Osteoblast (primary cell): ENCODE results near the gene CSDE1. TPM values are rescaled to one million over a fixed set of nuclear protein-coding genes. Genes with fewer than 3 reads are reported as not detected.
A peak's percentile ranks its signal among the peaks of the same experiment; 100 is the strongest.

Source experiments
- DNase-seq: peaks from one replicate; pipeline ENCODE4 v3.0.0; 2011; ENCODE audit warnings: low spot score, mixed read lengths; ENCODE audit not compliant: insufficient read length; ENCODE audit errors: missing footprints
- H2AFZ ChIP-seq: 2 replicates; pipeline ENCODE4 v1.6.0; 2011; ENCODE audit warnings: mild to moderate bottlenecking, low read length
- H3K27ac ChIP-seq: 2 replicates; pipeline ENCODE4 v1.5.1; 2011; ENCODE audit warnings: mild to moderate bottlenecking, low read depth, low read length, moderate library complexity
- H3K27me3 ChIP-seq: 2 replicates; pipeline ENCODE4 v1.6.0; 2012; ENCODE audit warnings: mild to moderate bottlenecking, control low read depth, inconsistent platforms, low read length, moderate library complexity; ENCODE audit not compliant: insufficient read depth
- H3K36me3 ChIP-seq: 2 replicates; pipeline ENCODE4 v1.5.1; 2011; ENCODE audit warnings: mild to moderate bottlenecking, low read length, control low read depth, moderate library complexity; ENCODE audit not compliant: insufficient read depth
- H3K4me1 ChIP-seq: 2 replicates; pipeline ENCODE4 v1.5.1; 2011; ENCODE audit warnings: mild to moderate bottlenecking, low read length, control low read depth, moderate library complexity; ENCODE audit not compliant: insufficient read depth
- H3K4me2 ChIP-seq: 2 replicates; pipeline ENCODE4 v1.6.0; 2011; ENCODE audit warnings: mild to moderate bottlenecking, low read length; ENCODE audit not compliant: insufficient read depth
- H3K4me3 ChIP-seq: fragments of 200-600 bp; sonication (generic); 3 replicates; pipeline ENCODE4 v1.5.1; 2012; ENCODE audit warnings: mild to moderate bottlenecking, low read length, inconsistent platforms; ENCODE audit not compliant: insufficient read depth
- H3K79me2 ChIP-seq: 2 replicates; pipeline ENCODE4 v1.6.0; 2012; ENCODE audit warnings: mild to moderate bottlenecking, low read length, control low read depth, inconsistent platforms; ENCODE audit not compliant: insufficient read depth
- H3K9me3 ChIP-seq: 2 replicates; pipeline ENCODE4 v1.5.1; 2011; ENCODE audit warnings: low read depth, low read length, control low read depth
- H4K20me1 ChIP-seq: 2 replicates; pipeline ENCODE4 v1.6.0; 2012; ENCODE audit warnings: mild to moderate bottlenecking, low read length, control low read depth; ENCODE audit not compliant: insufficient read depth
- total RNA-seq: library from RNA; depleted of rRNA; stranded (reverse); fragments of >200 nt; gene quantifications from 2 replicates; pipeline ENCODE4 v1.2.3, GENCODE V29; 2012
- TF ChIP-seq, protein P1 (sequence below): IDR thresholded peaks from 2 replicates; pipeline ENCODE4 v1.5.1; 2011; ENCODE audit warnings: mild to moderate bottlenecking, low read depth, low read length, moderate library complexity; ENCODE audit errors: extremely low read depth

The CSDE1 gene
- total RNA-seq, 1 donor, result 599 TPM

DNA sequence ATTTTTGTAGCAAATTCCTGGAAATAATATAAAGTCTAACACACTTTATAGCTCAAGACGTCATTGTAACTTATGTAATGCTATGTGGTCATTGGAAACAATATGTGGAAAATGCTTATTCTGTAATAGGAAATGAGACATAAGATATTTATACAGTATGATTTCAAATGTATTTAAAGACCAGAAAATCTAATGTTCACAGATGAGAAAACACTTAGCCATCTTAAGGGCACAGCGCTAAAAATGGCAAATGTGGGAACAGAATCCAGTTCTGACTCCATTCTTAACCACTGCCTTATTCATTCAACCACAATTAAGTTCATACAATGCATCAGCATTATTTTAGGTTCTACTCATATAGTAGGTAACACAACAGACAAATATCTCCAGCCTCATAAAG, 12.5 kb downstream of the CSDE1 start:
- Histone ChIP-seq H4K20me1 (peaks cover 75% of the 10 kb centered on the region), H3K4me2 (no peak overlapping the region)
- DNase-seq, result peak; percentile 34

DNA sequence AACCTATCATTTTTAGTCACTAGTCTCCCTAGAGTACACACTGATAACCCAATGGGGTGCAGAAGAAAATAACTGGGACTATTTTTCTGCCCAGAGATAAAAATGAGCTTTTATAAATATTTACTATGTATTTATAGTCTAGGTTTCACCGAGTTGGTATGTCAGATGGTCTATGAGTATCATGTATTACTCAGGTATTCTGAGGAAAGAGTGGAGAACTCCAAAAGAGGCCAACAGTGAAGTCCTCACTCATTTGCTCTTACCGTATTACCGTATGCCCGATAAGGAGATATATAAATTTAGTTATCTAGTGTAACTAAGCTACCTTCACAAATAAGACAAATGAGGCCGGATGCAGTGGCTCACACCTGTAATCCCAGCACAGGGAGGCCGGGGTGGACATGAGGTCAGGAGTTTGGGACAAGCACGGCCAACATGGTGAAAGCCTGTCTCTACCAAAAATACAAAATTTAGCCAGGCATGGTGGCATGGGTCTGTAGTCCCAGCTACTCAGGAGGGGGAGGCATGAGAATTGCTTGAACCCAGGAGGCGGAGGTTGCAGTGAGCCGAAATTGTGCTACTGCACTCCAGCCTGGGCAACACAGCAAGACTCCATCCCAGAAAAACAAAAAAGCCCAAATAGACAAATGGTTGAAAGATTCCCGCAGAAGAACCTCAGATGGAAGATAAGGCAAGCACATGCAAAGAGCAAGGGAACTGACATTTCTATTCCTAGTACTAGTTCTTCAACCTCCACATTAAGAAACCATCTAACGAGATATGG, 15.6 kb downstream of the CSDE1 start:
- Histone ChIP-seq H3K79me2 (peaks cover 98% of the 10 kb centered on the region), H3K36me3 (peaks cover 64% of the 10 kb centered on the region), H3K9me3 (no peaks in the 10 kb centered on the region), H4K20me1 (peaks cover 68% of the 10 kb centered on the region), H3K4me1 (peaks cover 10% of the 10 kb centered on the region), H3K4me3 (no peak overlapping the region), H3K27ac (no peak overlapping the region), H3K4me2 (no peak overlapping the region), H2AFZ (no peak overlapping the region), H3K27me3 (no peaks in the 10 kb centered on the region)
- DNase-seq, result no peak
- TF ChIP-seq, protein P1, sequence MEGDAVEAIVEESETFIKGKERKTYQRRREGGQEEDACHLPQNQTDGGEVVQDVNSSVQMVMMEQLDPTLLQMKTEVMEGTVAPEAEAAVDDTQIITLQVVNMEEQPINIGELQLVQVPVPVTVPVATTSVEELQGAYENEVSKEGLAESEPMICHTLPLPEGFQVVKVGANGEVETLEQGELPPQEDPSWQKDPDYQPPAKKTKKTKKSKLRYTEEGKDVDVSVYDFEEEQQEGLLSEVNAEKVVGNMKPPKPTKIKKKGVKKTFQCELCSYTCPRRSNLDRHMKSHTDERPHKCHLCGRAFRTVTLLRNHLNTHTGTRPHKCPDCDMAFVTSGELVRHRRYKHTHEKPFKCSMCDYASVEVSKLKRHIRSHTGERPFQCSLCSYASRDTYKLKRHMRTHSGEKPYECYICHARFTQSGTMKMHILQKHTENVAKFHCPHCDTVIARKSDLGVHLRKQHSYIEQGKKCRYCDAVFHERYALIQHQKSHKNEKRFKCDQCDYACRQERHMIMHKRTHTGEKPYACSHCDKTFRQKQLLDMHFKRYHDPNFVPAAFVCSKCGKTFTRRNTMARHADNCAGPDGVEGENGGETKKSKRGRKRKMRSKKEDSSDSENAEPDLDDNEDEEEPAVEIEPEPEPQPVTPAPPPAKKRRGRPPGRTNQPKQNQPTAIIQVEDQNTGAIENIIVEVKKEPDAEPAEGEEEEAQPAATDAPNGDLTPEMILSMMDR, result no peak

More for the DNA sequence above, 12.5 kb downstream of the CSDE1 start:
- Histone ChIP-seq H3K27ac (peak overlapping the region; percentile 81), H3K36me3 (peaks cover 67% of the 10 kb centered on the region), H3K27me3 (no peaks in the 10 kb centered on the region), H2AFZ (no peak overlapping the region), H3K9me3 (no peaks in the 10 kb centered on the region), H3K4me3 (no peak overlapping the region), H3K79me2 (peaks cover 100% of the 10 kb centered on the region), H3K4me1 (peaks cover 10% of the 10 kb centered on the region)
- TF ChIP-seq, protein P1, result no peak

GRCh38 chr1:114740331-114740730, 17.5 kb downstream of the CSDE1 start:
- Histone ChIP-seq H3K4me1 (no peaks in the 10 kb centered on the region), H2AFZ (no peak overlapping the region), H3K36me3 (peaks cover 69% of the 10 kb centered on the region), H3K9me3 (no peaks in the 10 kb centered on the region), H3K4me2 (no peak overlapping the region), H3K4me3 (no peak overlapping the region), H3K27ac (no peak overlapping the region), H3K27me3 (no peaks in the 10 kb centered on the region), H4K20me1 (peaks cover 55% of the 10 kb centered on the region), H3K79me2 (peaks cover 98% of the 10 kb centered on the region)
- no peak for DNase-seq
- TF ChIP-seq, protein P1, result no peak

DNA sequence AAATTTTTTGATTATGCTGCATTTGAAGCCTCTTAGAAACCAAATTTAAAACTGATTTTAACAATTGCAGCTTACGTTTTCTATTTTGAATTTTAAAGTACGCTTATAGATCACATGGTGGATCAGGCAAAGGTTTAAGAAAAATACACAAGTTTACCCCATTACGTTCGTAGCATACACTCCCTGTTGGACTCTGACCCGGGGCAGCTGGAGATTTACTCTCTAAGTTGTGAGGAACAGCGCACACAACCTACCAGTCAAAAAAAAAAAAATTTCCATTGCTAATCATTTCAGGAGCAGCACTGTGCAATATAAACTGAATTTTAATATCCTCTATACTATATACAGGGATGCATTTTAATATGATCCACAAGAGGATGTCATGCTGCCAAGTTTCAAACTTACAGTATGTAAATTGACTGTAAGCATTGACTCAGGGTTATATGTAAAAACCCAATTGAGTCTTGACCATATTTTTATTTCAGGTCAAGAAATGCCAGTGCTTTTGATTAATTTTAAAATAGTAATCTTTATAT, 20.4 kb downstream of the CSDE1 start:
- H3K4me3 ChIP-seq, result no peak overlapping the region
- H3K4me1 ChIP-seq, result no peaks in the 10 kb centered on the region
- H4K20me1 ChIP-seq, result peaks cover 38% of the 10 kb centered on the region
- peaks cover 92% of the 10 kb centered on the region for H3K79me2 ChIP-seq
- no peaks in the 10 kb centered on the region for H3K9me3 ChIP-seq
- H3K36me3 ChIP-seq, result peaks cover 82% of the 10 kb centered on the region
- H3K4me2 ChIP-seq, result no peak overlapping the region
- TF ChIP-seq, protein P1, result no peak
- no peaks in the 10 kb centered on the region for H3K27me3 ChIP-seq
- no peak overlapping the region for H2AFZ ChIP-seq
- DNase-seq, result no peak
- H3K27ac ChIP-seq, result no peak overlapping the region
